ENCODE results near the gene ASIC2.
"Not testable (repeated sequence)": the region's sequence is repeated elsewhere in the genome, so short reads cannot be mapped to it uniquely, and the experiment has no call there.

DNA sequence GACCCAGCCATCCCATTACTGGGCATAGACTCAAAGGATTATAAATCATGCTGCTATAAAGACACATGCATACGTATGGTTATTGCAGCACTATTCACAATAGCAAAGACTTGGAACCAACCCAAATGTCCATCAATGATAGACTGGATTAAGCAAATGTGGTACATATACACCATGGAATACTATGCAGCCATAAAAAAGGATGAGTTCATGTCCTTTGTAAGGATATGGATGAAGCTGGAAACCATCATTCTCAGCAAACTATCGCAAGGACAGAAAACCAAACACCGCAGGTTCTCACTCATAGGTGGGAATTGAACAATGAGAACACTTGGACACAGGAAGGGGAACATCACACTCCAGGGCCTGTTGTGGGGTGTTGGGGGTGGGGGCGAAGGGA lies 323.9 kb downstream of the ASIC2 start:
- TF ChIP-seq, protein P1, sequence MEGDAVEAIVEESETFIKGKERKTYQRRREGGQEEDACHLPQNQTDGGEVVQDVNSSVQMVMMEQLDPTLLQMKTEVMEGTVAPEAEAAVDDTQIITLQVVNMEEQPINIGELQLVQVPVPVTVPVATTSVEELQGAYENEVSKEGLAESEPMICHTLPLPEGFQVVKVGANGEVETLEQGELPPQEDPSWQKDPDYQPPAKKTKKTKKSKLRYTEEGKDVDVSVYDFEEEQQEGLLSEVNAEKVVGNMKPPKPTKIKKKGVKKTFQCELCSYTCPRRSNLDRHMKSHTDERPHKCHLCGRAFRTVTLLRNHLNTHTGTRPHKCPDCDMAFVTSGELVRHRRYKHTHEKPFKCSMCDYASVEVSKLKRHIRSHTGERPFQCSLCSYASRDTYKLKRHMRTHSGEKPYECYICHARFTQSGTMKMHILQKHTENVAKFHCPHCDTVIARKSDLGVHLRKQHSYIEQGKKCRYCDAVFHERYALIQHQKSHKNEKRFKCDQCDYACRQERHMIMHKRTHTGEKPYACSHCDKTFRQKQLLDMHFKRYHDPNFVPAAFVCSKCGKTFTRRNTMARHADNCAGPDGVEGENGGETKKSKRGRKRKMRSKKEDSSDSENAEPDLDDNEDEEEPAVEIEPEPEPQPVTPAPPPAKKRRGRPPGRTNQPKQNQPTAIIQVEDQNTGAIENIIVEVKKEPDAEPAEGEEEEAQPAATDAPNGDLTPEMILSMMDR (IDR thresholded peaks at IDR 0.05; ENCODE audit: low read depth, low read length, poor library complexity, severe bottlenecking): not testable (repeated sequence)
- not testable (repeated sequence) for TF ChIP-seq EZH2phosphoT487 (IDR thresholded peaks at IDR 0.05; ENCODE audit: borderline replicate concordance, low read length)
